Measurements from ENCODE around the gene VASH2.
"Not testable (repeated sequence)": the region's sequence is repeated elsewhere in the genome, so short reads cannot be mapped to it uniquely, and the experiment has no call there.

VASH2 gene

GRCh38 chr1:212957546-212957945 is 7.2 kb downstream of the VASH2 start:
- Histone ChIP-seq H3K4me3 (ENCODE audit: low read length in 2 of 2) (no peak overlapping the region), H3K27me3 (ENCODE audit: control insufficient read depth in 1 of 2, insufficient read depth in 2 of 2, low read length in 2 of 2) (peaks cover 0 to 2% of the 10 kb centered on the region in 2 donors), H3K36me3 (ENCODE audit: control insufficient read depth in 2 of 2, insufficient read depth in 2 of 2, low read length in 2 of 2) (no peaks in the 10 kb centered on the region), H3K9ac (ENCODE audit: low read length in 2 of 2) (no peak overlapping the region), H3K9me3 (ENCODE audit: control insufficient read depth in 2 of 2, low read length in 2 of 2) (no peaks in the 10 kb centered on the region), H3K4me1 (ENCODE audit: control insufficient read depth, insufficient read depth, low read length) (peaks cover 2% of the 10 kb centered on the region), H3K27ac (ENCODE audit: low read length) (no peak overlapping the region)

DNA sequence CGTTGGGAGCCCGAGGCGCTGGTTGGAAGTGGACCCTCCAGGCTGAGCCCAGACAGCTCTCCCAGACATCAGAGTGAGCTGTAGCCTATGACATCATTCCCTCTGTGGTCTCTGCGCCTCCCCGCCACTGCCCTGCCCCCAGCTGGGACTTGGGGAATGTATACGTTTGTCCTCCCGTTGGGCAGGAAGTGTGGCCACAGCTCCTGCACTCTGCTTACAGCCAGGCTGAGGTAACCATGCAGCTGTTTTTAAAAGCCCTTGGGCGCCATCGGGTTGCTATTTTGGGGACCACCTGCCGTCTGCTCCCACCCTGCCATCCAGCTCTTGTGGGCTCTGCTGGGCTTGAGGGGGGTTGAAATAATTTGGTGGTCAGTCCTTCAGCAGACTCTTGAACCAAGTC is 7.8 kb downstream of the VASH2 start:
- no peaks in the 10 kb centered on the region for H3K36me3 ChIP-seq (ENCODE audit: control insufficient read depth in 2 of 2, insufficient read depth in 2 of 2, low read length in 2 of 2)
- H3K9ac ChIP-seq (ENCODE audit: low read length in 2 of 2) = no peak overlapping the region
- H3K27ac ChIP-seq (ENCODE audit: low read length) = no peak overlapping the region
- no peak overlapping the region for H3K4me3 ChIP-seq (ENCODE audit: low read length in 2 of 2)
- peaks cover 2% of the 10 kb centered on the region for H3K4me1 ChIP-seq (ENCODE audit: control insufficient read depth, insufficient read depth, low read length)
- peaks cover 0 to 2% of the 10 kb centered on the region in 2 donors for H3K27me3 ChIP-seq (ENCODE audit: control insufficient read depth in 1 of 2, insufficient read depth in 2 of 2, low read length in 2 of 2)
- no peaks in the 10 kb centered on the region for H3K9me3 ChIP-seq (ENCODE audit: control insufficient read depth in 2 of 2, low read length in 2 of 2)

DNA sequence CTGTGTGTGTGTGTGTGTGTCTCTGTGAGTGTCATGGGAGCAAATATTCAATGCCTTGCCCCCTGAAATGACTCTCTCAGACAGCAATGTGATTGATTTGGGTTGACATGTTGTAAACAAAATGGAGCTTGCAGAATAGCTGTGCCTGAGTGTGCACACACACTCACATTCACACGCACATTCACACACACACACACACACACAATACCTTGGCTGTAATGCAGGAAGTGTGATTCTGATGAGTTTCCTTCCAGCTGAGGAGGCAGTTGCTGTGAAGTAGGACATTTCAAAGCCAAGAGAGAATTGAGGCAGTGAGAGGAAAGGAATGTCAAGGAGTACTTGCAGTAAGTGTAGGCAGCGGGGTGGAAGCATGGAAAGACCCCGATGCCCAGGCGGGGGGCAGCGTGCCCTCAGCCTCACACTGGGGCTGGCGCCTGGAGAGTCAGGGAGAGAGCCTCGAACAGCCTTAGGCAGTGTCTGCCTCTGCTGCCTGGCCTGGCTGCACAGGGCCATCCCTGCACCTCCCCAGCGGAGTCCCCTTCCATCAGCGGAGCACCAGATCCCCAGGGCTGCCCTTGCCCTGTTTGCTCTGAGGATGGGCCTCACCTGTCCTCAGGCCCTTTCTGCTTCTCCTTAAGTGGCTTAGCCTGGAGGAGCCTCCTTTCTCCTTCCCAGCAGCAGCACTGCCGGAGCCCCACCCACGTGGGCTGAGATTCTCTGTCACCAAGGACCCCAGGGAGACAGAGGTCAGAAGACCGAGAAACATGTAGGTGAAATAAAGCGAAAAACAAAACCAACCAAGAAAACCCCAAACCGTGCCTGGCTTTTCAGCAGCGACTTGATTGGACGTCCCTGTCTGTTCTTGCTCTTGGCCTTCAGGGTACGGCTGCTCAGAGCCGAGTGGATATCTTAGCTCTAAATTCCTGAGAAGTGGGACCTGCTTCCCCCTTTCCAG is 9.2 kb downstream of the VASH2 start:
- Histone ChIP-seq H3K9me3 (ENCODE audit: control insufficient read depth in 2 of 2, low read length in 2 of 2) (no peaks in the 10 kb centered on the region), H3K36me3 (ENCODE audit: control insufficient read depth in 2 of 2, insufficient read depth in 2 of 2, low read length in 2 of 2) (no peaks in the 10 kb centered on the region), H3K4me3 (ENCODE audit: low read length in 2 of 2) (no peak overlapping the region), H3K27ac (ENCODE audit: low read length) (no peak overlapping the region), H3K27me3 (ENCODE audit: control insufficient read depth in 1 of 2, insufficient read depth in 2 of 2, low read length in 2 of 2) (peaks cover 0 to 2% of the 10 kb centered on the region in 2 donors), H3K4me1 (ENCODE audit: control insufficient read depth, insufficient read depth, low read length) (peaks cover 2% of the 10 kb centered on the region), H3K9ac (ENCODE audit: low read length in 2 of 2) (no peak overlapping the region)

DNA sequence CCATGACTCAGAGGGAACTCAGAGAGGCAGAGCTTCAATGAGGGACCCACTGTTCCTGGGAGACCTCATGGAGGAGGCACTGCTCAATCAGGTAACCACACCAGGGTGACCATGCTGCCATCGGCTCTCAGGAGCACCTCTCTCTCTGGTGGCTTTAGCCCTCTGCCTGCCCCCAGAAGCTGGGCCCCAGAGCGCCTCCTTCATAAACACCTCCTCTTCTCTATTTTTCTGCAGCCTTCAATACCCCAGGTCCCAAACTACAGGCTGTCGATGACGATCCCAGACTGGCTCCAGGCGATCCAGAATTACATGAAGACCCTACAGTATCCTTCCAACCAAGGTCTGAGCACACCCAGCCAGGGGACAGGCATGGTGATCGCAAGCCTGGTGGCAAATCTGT is 10.6 kb downstream of the VASH2 start:
- Histone ChIP-seq H3K9me3 (ENCODE audit: control insufficient read depth in 2 of 2, low read length in 2 of 2) (no peaks in the 10 kb centered on the region), H3K4me1 (ENCODE audit: control insufficient read depth, insufficient read depth, low read length) (peaks cover 2% of the 10 kb centered on the region), H3K36me3 (ENCODE audit: control insufficient read depth in 2 of 2, insufficient read depth in 2 of 2, low read length in 2 of 2) (no peaks in the 10 kb centered on the region), H3K4me3 (ENCODE audit: low read length in 2 of 2) (no peak overlapping the region), H3K27me3 (ENCODE audit: control insufficient read depth in 1 of 2, insufficient read depth in 2 of 2, low read length in 2 of 2) (peaks cover 0 to 2% of the 10 kb centered on the region in 2 donors), H3K9ac (ENCODE audit: low read length in 2 of 2) (no peak overlapping the region), H3K27ac (ENCODE audit: low read length) (no peak overlapping the region)

- no peak overlapping the region for H3K9ac ChIP-seq (ENCODE audit: low read length in 2 of 2)
- no peaks in the 10 kb centered on the region for H3K9me3 ChIP-seq (ENCODE audit: control insufficient read depth in 2 of 2, low read length in 2 of 2)
- no peak overlapping the region for H3K27ac ChIP-seq (ENCODE audit: low read length)
- peaks cover 0 to 6% of the 10 kb centered on the region in 2 donors for H3K27me3 ChIP-seq (ENCODE audit: control insufficient read depth in 1 of 2, insufficient read depth in 2 of 2, low read length in 2 of 2)
- no peaks in the 10 kb centered on the region for H3K4me1 ChIP-seq (ENCODE audit: control insufficient read depth, insufficient read depth, low read length)
- no peaks in the 10 kb centered on the region for H3K36me3 ChIP-seq (ENCODE audit: control insufficient read depth in 2 of 2, insufficient read depth in 2 of 2, low read length in 2 of 2)
- no peak overlapping the region for H3K4me3 ChIP-seq (ENCODE audit: low read length in 2 of 2)
Observed at GRCh38 chr1:212962509-212962908, 12.2 kb downstream of the VASH2 start.

DNA sequence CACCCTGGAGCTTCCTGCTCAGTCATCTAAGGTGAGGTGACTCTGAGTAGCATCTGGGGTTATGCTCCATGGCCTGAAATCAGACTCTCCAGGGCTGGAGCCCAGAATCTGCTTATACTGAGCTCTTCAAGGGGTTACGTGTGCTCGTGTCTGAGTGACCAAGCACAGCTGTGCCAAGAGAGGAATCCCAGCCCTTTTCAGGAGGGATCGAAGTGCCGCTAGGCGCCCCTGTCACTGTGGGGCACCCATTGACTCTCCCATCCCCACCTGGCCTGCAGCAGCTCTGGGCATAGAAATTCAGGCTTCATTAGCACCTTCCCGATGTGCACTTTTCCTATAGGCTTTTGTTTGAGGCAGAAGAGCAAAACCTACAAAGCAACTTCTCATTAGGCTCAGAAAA is 13.8 kb downstream of the VASH2 start:
- peaks cover 0 to 7% of the 10 kb centered on the region in 2 donors for H3K27me3 ChIP-seq (ENCODE audit: control insufficient read depth in 1 of 2, insufficient read depth in 2 of 2, low read length in 2 of 2)

GRCh38 chr1:212964993-212965392 is 14.7 kb downstream of the VASH2 start:
- not testable (repeated sequence) for H3K9ac ChIP-seq (ENCODE audit: low read length in 2 of 2); H3K9me3 ChIP-seq (ENCODE audit: control insufficient read depth in 2 of 2, low read length in 2 of 2); H3K36me3 ChIP-seq (ENCODE audit: control insufficient read depth in 2 of 2, insufficient read depth in 2 of 2, low read length in 2 of 2); H3K4me1 ChIP-seq (ENCODE audit: control insufficient read depth, insufficient read depth, low read length); H3K4me3 ChIP-seq (ENCODE audit: low read length in 2 of 2); H3K27ac ChIP-seq (ENCODE audit: low read length); H3K27me3 ChIP-seq (ENCODE audit: control insufficient read depth in 1 of 2, insufficient read depth in 2 of 2, low read length in 2 of 2)

More for the DNA sequence above, 13.8 kb downstream of the VASH2 start:
- Histone ChIP-seq H3K9ac (ENCODE audit: low read length in 2 of 2) (no peak overlapping the region), H3K4me1 (ENCODE audit: control insufficient read depth, insufficient read depth, low read length) (no peaks in the 10 kb centered on the region), H3K36me3 (ENCODE audit: control insufficient read depth in 2 of 2, insufficient read depth in 2 of 2, low read length in 2 of 2) (no peaks in the 10 kb centered on the region), H3K4me3 (ENCODE audit: low read length in 2 of 2) (no peak overlapping the region), H3K27ac (ENCODE audit: low read length) (no peak overlapping the region), H3K9me3 (ENCODE audit: control insufficient read depth in 2 of 2, low read length in 2 of 2) (no peaks in the 10 kb centered on the region)

DNA sequence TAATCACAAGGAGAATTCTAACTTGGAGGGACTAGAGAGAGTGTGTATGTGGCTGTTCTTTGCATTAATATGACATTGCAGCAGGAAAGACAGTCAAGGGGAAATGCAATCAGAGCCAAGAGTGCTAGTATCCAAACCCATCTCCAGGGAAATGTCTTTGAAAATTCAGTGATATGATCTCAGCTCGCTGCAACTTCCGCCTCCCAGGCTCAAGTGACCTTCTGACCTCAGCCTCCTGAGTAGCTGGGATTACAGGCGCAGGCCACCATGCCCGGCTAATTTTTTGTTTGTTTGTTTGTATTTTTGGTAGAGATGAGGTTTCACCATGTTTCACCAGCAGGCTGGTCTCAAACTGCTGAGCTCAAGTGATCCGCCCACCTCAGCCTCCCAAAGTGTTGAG is 16.3 kb downstream of the VASH2 start:
- H3K36me3 ChIP-seq (ENCODE audit: control insufficient read depth in 2 of 2, insufficient read depth in 2 of 2, low read length in 2 of 2) = no peaks in the 10 kb centered on the region
- H3K27ac ChIP-seq (ENCODE audit: low read length) = no peak overlapping the region
- H3K4me1 ChIP-seq (ENCODE audit: control insufficient read depth, insufficient read depth, low read length) = no peaks in the 10 kb centered on the region
- H3K27me3 ChIP-seq (ENCODE audit: control insufficient read depth in 1 of 2, insufficient read depth in 2 of 2, low read length in 2 of 2) = peaks cover 0 to 7% of the 10 kb centered on the region in 2 donors
- no peak overlapping the region for H3K9ac ChIP-seq (ENCODE audit: low read length in 2 of 2)
- no peaks in the 10 kb centered on the region for H3K9me3 ChIP-seq (ENCODE audit: control insufficient read depth in 2 of 2, low read length in 2 of 2)
- no peak overlapping the region for H3K4me3 ChIP-seq (ENCODE audit: low read length in 2 of 2)

DNA sequence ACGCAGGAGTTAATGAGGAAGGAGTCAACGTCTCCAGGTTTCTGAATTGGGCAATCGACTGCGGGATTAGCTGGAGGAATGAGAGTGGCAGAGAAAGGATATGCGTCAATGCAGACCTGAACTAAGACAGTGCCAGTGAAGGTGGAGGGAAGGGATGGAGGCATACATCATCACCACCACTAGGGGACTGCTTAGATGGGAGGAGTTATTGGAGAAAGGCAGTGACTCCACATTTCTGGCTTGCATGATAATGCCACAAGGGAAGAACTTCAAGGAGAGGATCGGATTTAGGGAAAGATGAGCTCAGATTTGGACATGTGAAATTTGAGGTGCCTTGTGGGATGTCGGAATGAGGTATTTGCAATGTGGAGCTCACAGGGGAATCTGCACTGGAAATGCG is 17.5 kb downstream of the VASH2 start:
- H3K36me3 ChIP-seq (ENCODE audit: control insufficient read depth in 2 of 2, insufficient read depth in 2 of 2, low read length in 2 of 2) = no peaks in the 10 kb centered on the region
- H3K4me1 ChIP-seq (ENCODE audit: control insufficient read depth, insufficient read depth, low read length) = no peaks in the 10 kb centered on the region
- no peaks in the 10 kb centered on the region for H3K9me3 ChIP-seq (ENCODE audit: control insufficient read depth in 2 of 2, low read length in 2 of 2)
- H3K27me3 ChIP-seq (ENCODE audit: control insufficient read depth in 1 of 2, insufficient read depth in 2 of 2, low read length in 2 of 2) = peaks cover 0 to 7% of the 10 kb centered on the region in 2 donors
- no peak overlapping the region for H3K9ac ChIP-seq (ENCODE audit: low read length in 2 of 2)
- no peak overlapping the region for H3K4me3 ChIP-seq (ENCODE audit: low read length in 2 of 2)
- no peak overlapping the region for H3K27ac ChIP-seq (ENCODE audit: low read length)

GRCh38 chr1:212968368-212968863 is 18.1 kb downstream of the VASH2 start:
- no peak overlapping the region for H3K4me3 ChIP-seq (ENCODE audit: low read length in 2 of 2)

GRCh38 chr1:212970085-212970484 is 19.7 kb downstream of the VASH2 start:
- no peaks in the 10 kb centered on the region for H3K4me1 ChIP-seq (ENCODE audit: control insufficient read depth, insufficient read depth, low read length)
- H3K4me3 ChIP-seq (ENCODE audit: low read length in 2 of 2) = no peak overlapping the region
- no peaks in the 10 kb centered on the region for H3K36me3 ChIP-seq (ENCODE audit: control insufficient read depth in 2 of 2, insufficient read depth in 2 of 2, low read length in 2 of 2)

More at GRCh38 chr1:212968368-212968863, 18.1 kb downstream of the VASH2 start:
- no peaks in the 10 kb centered on the region for H3K9me3 ChIP-seq (ENCODE audit: control insufficient read depth in 2 of 2, low read length in 2 of 2)
- no peak overlapping the region for H3K9ac ChIP-seq (ENCODE audit: low read length in 2 of 2)
- H3K27ac ChIP-seq (ENCODE audit: low read length) = no peak overlapping the region
- no peaks in the 10 kb centered on the region for H3K36me3 ChIP-seq (ENCODE audit: control insufficient read depth in 2 of 2, insufficient read depth in 2 of 2, low read length in 2 of 2)
- no peaks in the 10 kb centered on the region for H3K4me1 ChIP-seq (ENCODE audit: control insufficient read depth, insufficient read depth, low read length)
- peaks cover 0 to 7% of the 10 kb centered on the region in 2 donors for H3K27me3 ChIP-seq (ENCODE audit: control insufficient read depth in 1 of 2, insufficient read depth in 2 of 2, low read length in 2 of 2)

More at GRCh38 chr1:212970085-212970484, 19.7 kb downstream of the VASH2 start:
- H3K27me3 ChIP-seq (ENCODE audit: control insufficient read depth in 1 of 2, insufficient read depth in 2 of 2, low read length in 2 of 2) = peaks cover 0 to 10% of the 10 kb centered on the region in 2 donors
- H3K9ac ChIP-seq (ENCODE audit: low read length in 2 of 2) = no peak overlapping the region
- H3K9me3 ChIP-seq (ENCODE audit: control insufficient read depth in 2 of 2, low read length in 2 of 2) = no peaks in the 10 kb centered on the region
- H3K27ac ChIP-seq (ENCODE audit: low read length) = no peak overlapping the region
